HUDEP-2 (cell line): ENCODE data around the gene JPH3.
"Not testable (repeated sequence)": the region's sequence is repeated elsewhere in the genome, so short reads cannot be mapped to it uniquely, and the experiment has no call there.

Experiments
- DNase-seq, 76 experiments: peaks; one replicate each; lab custom pipeline; 2025; ENCODE audit not compliant: unreplicated experiment in 76 of 76; lab: John Stamatoyannopoulos, UW

JPH3 gene

GRCh38 chr16:87572959-87573358, 29.3 kb upstream of the JPH3 start:
- DNase-seq = no peak

DNA sequence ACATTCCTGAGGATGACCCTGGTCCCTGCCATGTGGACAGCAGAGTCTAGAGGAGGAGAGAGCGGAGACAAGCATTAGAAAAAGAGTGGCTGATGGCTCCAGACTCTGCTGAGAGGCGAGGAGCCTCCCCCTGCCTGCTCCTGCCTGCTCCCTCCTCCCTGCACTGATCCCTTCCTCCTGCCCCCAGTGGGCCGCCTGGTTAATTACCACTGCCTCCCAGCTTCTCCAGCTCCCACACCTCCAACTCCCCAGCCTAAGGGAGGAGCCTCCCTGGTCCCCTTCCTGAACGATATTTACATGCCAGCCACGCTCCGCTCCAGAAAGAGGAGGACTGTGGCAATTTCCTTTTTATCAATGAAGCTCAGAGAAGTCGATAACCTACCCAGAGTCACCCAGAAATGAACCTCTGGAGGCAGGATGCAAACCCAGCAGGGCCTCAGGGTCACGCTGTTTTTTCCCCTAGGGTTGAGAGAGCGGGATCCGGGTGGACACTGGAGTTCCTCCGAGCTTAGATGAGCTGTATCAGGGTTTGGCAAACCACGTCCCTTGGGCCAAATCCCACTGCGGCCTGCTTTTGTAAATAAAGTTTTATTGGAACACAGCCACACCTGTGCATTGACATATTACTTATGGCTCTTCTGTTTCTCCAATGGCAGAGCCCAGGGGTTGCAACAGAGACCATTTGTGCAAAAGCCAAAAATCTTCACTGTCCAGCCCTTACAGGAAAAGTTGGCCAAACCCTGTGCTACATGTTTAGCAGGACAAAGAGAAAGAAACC, 27.1 kb upstream of the JPH3 start:
- DNase-seq = no peak

GRCh38 chr16:87576171-87576570, 26.1 kb upstream of the JPH3 start:
- no peak for DNase-seq

GRCh38 chr16:87578142-87578930, 24.0 kb upstream of the JPH3 start:
- not testable (repeated sequence) for DNase-seq

DNA sequence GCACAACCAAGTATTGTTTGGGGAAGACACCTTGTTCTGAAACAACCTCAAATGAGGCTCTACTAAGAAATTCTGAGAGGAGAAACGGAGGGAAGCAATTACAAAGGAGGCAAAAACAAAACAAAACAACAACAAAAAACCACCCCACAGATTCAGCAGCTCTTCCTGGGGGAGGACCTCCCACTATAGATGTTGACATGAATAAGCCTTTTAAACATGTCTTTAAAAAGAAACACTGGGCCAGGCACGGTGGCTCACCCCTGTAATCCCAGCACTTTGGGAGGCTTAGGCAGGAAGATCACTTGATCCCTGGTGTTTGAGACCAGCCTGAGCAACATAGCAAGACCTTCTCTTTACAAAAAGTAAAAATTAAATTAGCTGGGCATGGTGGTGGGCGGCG, 22.6 kb upstream of the JPH3 start:
- no peak for DNase-seq

DNA sequence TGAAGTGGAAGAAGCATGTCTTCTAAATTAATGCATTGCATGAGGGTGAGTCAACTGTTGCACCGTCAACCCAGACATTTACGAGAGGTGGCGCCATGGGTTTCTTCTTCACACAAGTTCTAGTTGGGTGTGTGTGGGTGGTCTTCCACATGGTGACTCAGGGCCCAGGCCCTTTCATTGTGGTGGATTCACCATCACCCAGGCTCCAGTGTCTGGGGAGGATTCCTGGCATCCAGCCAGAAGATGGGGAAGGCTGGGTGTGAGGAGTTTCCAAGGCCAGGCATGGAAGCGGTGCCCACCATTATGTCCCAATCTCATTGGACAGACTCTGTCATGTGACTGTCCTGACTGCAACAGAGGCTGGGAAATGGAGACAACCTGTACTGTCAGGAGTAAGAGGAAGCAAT, 21.4 kb upstream of the JPH3 start:
- DNase-seq = no peak

- DNase-seq = peak in 6 of 76 experiments; percentile 8 to 51 (median 24)
Measured at GRCh38 chr16:87581857-87582215, 20.5 kb upstream of the JPH3 start.

- DNase-seq = no peak
Measured at GRCh38 chr16:87582216-87582965, 19.9 kb upstream of the JPH3 start.

- no peak for DNase-seq
Measured at GRCh38 chr16:87582966-87583325, 19.4 kb upstream of the JPH3 start.

GRCh38 chr16:87583453-87584131, 18.7 kb upstream of the JPH3 start:
- DNase-seq = no peak

DNA sequence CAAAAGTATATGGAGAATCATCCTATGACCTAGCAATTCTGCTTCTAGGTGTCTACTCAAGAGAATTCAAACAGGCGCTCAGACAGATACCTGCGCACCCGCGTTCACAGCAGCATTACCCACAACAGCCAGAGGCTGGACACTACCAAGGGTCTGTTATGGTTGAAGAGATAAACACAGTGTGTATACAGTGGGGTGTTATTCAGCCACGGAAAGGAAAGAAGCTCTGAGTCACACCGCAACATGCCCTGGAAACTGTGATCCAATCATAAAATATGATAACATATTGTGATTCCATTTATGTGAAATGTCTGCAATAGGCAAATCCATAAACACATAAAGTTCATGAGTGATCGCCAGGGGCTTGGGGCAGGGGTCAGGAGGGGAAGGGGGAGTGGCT, 18.0 kb upstream of the JPH3 start:
- DNase-seq = no peak

DNA sequence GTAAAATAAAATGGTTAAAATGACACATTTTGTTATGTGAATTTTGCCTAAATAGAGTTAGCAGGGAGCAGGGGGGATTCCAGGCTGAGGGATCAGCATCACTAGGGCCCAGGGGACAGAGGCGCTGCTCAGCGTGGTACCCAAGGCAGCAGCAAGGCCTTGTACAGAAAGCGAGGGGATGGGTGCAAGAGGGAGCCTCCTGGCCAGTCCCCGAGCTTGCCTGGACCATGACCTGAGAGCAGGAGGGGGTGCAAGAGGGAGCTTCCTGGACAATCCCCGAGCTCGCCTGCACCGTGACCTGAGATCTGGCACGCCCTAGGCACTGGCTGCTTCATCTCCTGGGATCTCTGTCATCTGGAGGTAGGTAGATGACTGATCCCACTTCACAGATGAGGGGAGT, 17.3 kb upstream of the JPH3 start:
- no peak for DNase-seq

- no peak for DNase-seq
Measured at GRCh38 chr16:87585442-87586200, 16.7 kb upstream of the JPH3 start.

DNA sequence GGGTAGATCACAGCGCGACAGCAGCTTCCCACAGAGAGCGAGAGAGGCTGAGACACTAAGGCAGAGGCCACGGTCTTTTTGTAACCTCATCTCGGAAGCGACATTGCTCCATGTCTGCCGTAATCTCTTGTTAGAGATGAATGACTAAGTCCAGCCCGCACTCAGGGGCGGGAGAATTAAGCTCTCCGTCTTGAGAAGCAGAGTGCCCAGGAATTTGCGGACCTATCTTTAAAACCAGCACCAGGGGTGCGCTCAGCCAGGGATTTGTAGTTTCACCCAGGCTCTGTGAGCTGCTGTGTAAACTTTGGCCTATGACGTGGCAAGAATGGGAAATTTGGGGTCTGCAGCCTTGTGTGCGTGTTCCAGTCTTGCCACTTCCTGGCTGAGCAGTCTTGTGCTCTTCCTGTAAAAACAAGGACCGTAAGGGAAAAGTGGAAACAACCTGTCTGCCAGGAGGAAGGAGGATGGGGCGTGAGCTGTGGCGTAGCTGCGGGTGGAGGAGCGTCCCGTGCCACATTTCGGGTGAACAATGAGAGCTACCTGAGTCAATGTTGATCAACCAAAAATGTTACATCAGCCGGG, 16.0 kb upstream of the JPH3 start:
- DNase-seq = no peak

DNA sequence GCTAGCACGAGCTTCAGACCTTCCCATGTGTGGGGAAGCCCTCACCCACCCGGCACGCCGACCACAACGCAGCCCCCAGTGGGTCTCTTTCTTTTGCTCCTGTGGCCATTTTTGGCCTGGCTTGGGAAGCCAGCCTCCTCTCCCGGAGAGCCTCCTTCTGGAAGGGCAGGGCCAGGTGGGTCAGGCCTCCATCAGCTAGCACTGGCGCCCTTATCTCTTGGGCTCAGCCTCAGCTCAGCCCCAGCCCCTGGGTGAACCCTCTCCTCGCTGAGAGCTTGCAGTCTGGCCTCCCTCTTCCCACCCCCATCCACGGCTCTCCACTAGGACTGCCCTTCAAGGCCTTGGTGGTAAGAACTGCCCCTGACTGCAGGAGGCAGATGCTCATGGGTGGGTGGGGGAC, 14.7 kb upstream of the JPH3 start:
- DNase-seq = no peak

DNA sequence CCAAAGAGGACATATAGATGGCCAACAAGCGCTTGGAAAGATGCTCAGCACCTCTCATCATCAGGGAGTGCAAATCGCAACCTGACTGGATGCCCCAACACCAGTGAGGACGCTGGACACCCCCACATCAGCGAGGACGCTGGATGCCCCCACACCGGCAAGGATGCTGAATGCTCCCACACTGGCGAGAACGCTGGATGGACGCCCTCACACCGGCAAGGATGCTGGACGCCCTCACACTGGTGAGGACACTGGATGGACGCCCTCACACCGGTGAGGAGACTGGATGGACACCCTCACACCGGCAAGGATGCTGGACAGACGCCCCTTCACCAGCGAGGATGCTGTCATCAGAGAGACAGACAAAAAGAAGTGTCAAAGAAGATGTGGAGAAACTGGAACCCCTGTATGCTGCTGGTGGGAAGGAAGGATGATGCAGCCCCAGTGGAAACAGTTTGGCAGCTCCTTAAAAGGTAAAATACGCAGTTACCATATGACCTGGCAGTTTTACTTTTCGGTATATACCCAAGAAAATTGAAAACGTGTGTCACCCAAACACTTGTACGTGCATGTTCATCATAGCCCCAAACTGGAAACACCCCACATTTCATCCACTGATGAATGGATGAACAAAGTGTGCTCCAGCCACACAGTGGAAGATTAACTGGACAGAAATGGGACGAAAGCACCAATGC, 10.1 kb upstream of the JPH3 start:
- no peak for DNase-seq

- DNase-seq = no peak
Measured at GRCh38 chr16:87593710-87594258, 8.5 kb upstream of the JPH3 start.

- no peak for DNase-seq
Measured at GRCh38 chr16:87595712-87596111, 6.6 kb upstream of the JPH3 start.

- no peak for DNase-seq
Measured at GRCh38 chr16:87597324-87597830, 4.9 kb upstream of the JPH3 start.
